ENCODE data around the gene ELMO1. TPM values are rescaled to one million over a fixed set of nuclear protein-coding genes. Genes with fewer than 3 reads are reported as not detected.

ELMO1 gene
- total and polyA plus RNA-seq, 2 of the 13 experiments (the other 11 are each of a cell fraction or from before 2014, with no cell fraction given): 0.11 to 0.17 TPM

GRCh38 chr7:37212051-37212450, 236.6 kb downstream of the ELMO1 start:
- H3K79me2 ChIP-seq (ENCODE audit: insufficient read depth, low read length): no peaks in the 10 kb centered on the region
- DNase-seq (ENCODE audit: low spot score) (no peak), ATAC-seq (no peak), FAIRE-seq (no peak)
- intact Hi-C loops (cut with micrococcal nuclease; ENCODE audit: unreplicated experiment) (no loop called here), in situ Hi-C loops (cut with HindIII; ENCODE audit: extremely low pct_ligation_motif_present, low pct_unique_long_range_greater_than_20kb) (loop anchor here (25.0 kb wide), 1 partner anchor 300 kb away; no protein-coding TSS in a partner anchor)
- POLR2A ChIA-PET: no interaction called here
- no peaks in the 10 kb centered on the region for H3K9me3 ChIP-seq (ENCODE audit: low read length)
- no peaks in the 10 kb centered on the region for H4K20me1 ChIP-seq (ENCODE audit: insufficient read depth, low read length)
- no peak overlapping the region for H3K4me3 ChIP-seq (replicated peaks in 1 of 3; ENCODE audit: insufficient read depth in 1 of 3, low read depth in 2 of 3, low read length in 3 of 3)
- peaks cover 2% of the 10 kb centered on the region in 2 experiments; a peak in 2 of 5 replicates for H3K27me3 ChIP-seq (ENCODE audit: control insufficient read depth in 1 of 2, insufficient read depth in 2 of 2, low read length in 2 of 2)
- H3K4me1 ChIP-seq (ENCODE audit: insufficient read depth, low read length): no peaks in the 10 kb centered on the region
- no peak overlapping the region for H3K4me2 ChIP-seq (ENCODE audit: low read depth, low read length)
- no peak overlapping the region for H3K27ac ChIP-seq (ENCODE audit: extremely low read length, insufficient read depth, low read length)
- H2AFZ ChIP-seq (ENCODE audit: low read length): no peak overlapping the region
- CTCF ChIA-PET (ENCODE audit: low intra/inter-chr PET ratio, low total read pairs): no interaction called here
- no TSS peak for BruUV-seq (replicated peaks)
- no peak for TF ChIP-seq ZBTB4 (CRISPR knock-in tag; IDR thresholded peaks at IDR 0.05; ENCODE audit: borderline replicate concordance)
- no peak for TF ChIP-seq GMEB2 (CRISPR knock-in tag; IDR thresholded peaks at IDR 0.05; ENCODE audit: low read depth)
- TF ChIP-seq ZFY (CRISPR knock-in tag; IDR thresholded peaks at IDR 0.05): no peak
- TF ChIP-seq CENPT (CRISPR knock-in tag; IDR thresholded peaks at IDR 0.05; ENCODE audit: low read depth): no peak
- TF ChIP-seq GPBP1L1 (CRISPR knock-in tag; IDR thresholded peaks at IDR 0.05): no peak
- TF ChIP-seq ZBTB3 (CRISPR knock-in tag; IDR thresholded peaks at IDR 0.05; ENCODE audit: borderline replicate concordance, low read depth): no peak
- TF ChIP-seq SRSF4 (IDR thresholded peaks at IDR 0.05; ENCODE audit: low read depth, low read length, poor library complexity, severe bottlenecking): no peak
- no peak for TF ChIP-seq ELF4 (CRISPR knock-in tag; IDR thresholded peaks at IDR 0.05; ENCODE audit: borderline replicate concordance)
- TF ChIP-seq ZNF33B (CRISPR knock-in tag; IDR thresholded peaks at IDR 0.05): no peak
- no peak for TF ChIP-seq PHB2 (IDR thresholded peaks at IDR 0.05; ENCODE audit: partially characterized antibody)
- no peaks in the 10 kb centered on the region for H3K36me3 ChIP-seq (replicated peaks in 1 of 2; ENCODE audit: control insufficient read depth in 1 of 2, insufficient read depth in 2 of 2, low read length in 2 of 2)
- H3K9ac ChIP-seq (ENCODE audit: insufficient read depth, low read depth, low read length): no peak overlapping the region

Data from HepG2 (cell line).